A549 (cell line): Measurements from ENCODE around the gene CHFR. TPM values are rescaled to one million over a fixed set of nuclear protein-coding genes. Genes with fewer than 3 reads are reported as not detected.
A peak's percentile ranks its signal among the peaks of the same experiment; 100 is the strongest.
"Not testable (repeated sequence)": the region's sequence is repeated elsewhere in the genome, so short reads cannot be mapped to it uniquely, and the experiment has no call there.

ENCODE experiments used
- ATAC-seq, 2 experiments: fragments of 200-7000 bp in 1 of 2; fragments of >200 bp in 1 of 2; cut with Nextera tagmentation in 1 of 2; cut with Tn5 transposase in 1 of 2; 3 replicates each; pipeline versions ENCODE4 v1.8.0 to v1.9.1; 2018 to 2020; ENCODE audit warnings: mild to moderate bottlenecking in 1 of 2, moderate library complexity in 1 of 2
- CTCF ChIA-PET: fragments of 300-600 bp; sonication (Branson Sonifier 250); formaldehyde crosslinking; extraction: SDS; loops from one replicate; lab custom pipeline; 2021; ENCODE audit warnings: antibody characterized with exemption, inconsistent platforms; lab: Yijun Ruan, JAX
- POLR2A ChIA-PET: fragments of 350-600 bp; formaldehyde crosslinking; extraction: SDS; loops from one replicate; lab custom pipeline; 2021; ENCODE audit warnings: antibody characterized with exemption, inconsistent platforms; lab: Yijun Ruan, JAX
- DNase-seq, 2 experiments: peaks; one replicate each; pipeline versions ENCODE4 v3.0.0 to v3.0.0-alpha.2; 2011 to 2016; ENCODE audit warnings: low read depth in 1 of 2, low spot score in 1 of 2
- FAIRE-seq: peaks from 2 replicates; lab custom pipeline; 2011; peaks lifted over from hg19 to GRCh38; lab: Jason Lieb, UNC
- H3K27ac ChIP-seq, 2 experiments: fragments of >200 bp; sonication (Bioruptor Twin); formaldehyde crosslinking; 3 replicates each; pipeline ENCODE4 v1.5.1; 2016 to 2017
- H3K4me1 ChIP-seq: fragments of >200 bp; sonication (Bioruptor Twin); formaldehyde crosslinking; 3 replicates; pipeline ENCODE4 v1.6.1; 2016
- H3K4me2 ChIP-seq: fragments of >200 bp; sonication (Bioruptor Twin); formaldehyde crosslinking; 3 replicates; pipeline ENCODE4 v1.6.1; 2016
- H3K4me3 ChIP-seq: fragments of >200 bp; sonication (Bioruptor Twin); formaldehyde crosslinking; 3 replicates; pipeline ENCODE4 v1.5.1; 2016
- H3K9me3 ChIP-seq: fragments of >200 bp; sonication (Bioruptor Twin); formaldehyde crosslinking; 3 replicates; pipeline ENCODE4 v1.6.1; 2016
- CEBPB ChIP-seq, 2 experiments: fragments of >200 bp in 1 of 2; sonication (Bioruptor Twin) in 1 of 2; formaldehyde crosslinking in 1 of 2; IDR thresholded peaks; 2 replicates each; pipeline ENCODE4 v1.6.1; 2012 to 2016
- CHD4 ChIP-seq: fragments of 200-600 bp; sonication (generic); IDR thresholded peaks from 2 replicates; pipeline ENCODE4 v1.6.1; 2016; ENCODE audit warnings: antibody characterized with exemption, mild to moderate bottlenecking, borderline replicate concordance
- GATA3 ChIP-seq: IDR thresholded peaks from 2 replicates; pipeline ENCODE4 v1.6.1; 2012; ENCODE audit warnings: borderline replicate concordance
- HOXB13 ChIP-seq: fragments of 250-450 bp; sonication (Bioruptor Pico); IDR thresholded peaks from 2 replicates; pipeline ENCODE4 v1.5.0; 2020; ENCODE audit warnings: low read depth, mild to moderate bottlenecking, moderate library complexity
- JUN ChIP-seq, 2 experiments: fragments of >200 bp; sonication (Bioruptor Twin); formaldehyde crosslinking; IDR thresholded peaks; 2 replicates in 1 of 2; 3 replicates in 1 of 2; pipeline ENCODE4 v1.6.1; 2016 to 2017
- JUNB ChIP-seq: fragments of >200 bp; sonication (Bioruptor Twin); formaldehyde crosslinking; IDR thresholded peaks from 2 replicates; pipeline ENCODE4 v1.6.1; 2016
- KDM1A ChIP-seq: fragments of 200-600 bp; sonication (generic); IDR thresholded peaks from 2 replicates; pipeline ENCODE4 v1.6.1; 2016; ENCODE audit warnings: low read depth, mild to moderate bottlenecking
- KDM5A ChIP-seq: fragments of 200-600 bp; sonication (generic); IDR thresholded peaks from 2 replicates; pipeline ENCODE4 v1.6.1; 2016; ENCODE audit warnings: antibody characterized with exemption, mild to moderate bottlenecking
- MAZ ChIP-seq: fragments of 150-350 bp; IDR thresholded peaks from 2 replicates; pipeline ENCODE4 v1.6.1; 2014; ENCODE audit warnings: antibody characterized with exemption, low read depth, low read length, borderline replicate concordance
- NFE2L2 ChIP-seq: fragments of 150-350 bp; conservative IDR thresholded peaks from 2 replicates; pipeline ENCODE4 v1.6.1; 2014; ENCODE audit warnings: low read length
- POLR2AphosphoS2 ChIP-seq: conservative IDR thresholded peaks from 2 replicates; pipeline ENCODE4 v1.6.1; 2012; ENCODE audit warnings: low read length, improper control_type of control experiment, inconsistent platforms
- RAD21 ChIP-seq, 2 experiments: fragments of >200 bp in 1 of 2; sonication (Bioruptor Twin) in 1 of 2; formaldehyde crosslinking in 1 of 2; IDR thresholded peaks in 1 of 2; conservative IDR thresholded peaks in 1 of 2; 2 replicates in 1 of 2; 3 replicates in 1 of 2; pipeline ENCODE4 v1.6.1; 2012 to 2018; ENCODE audit warnings: inconsistent platforms in 1 of 2
- RARB ChIP-seq: fragments of 250-450 bp; sonication (Bioruptor Pico); IDR thresholded peaks from 2 replicates; pipeline ENCODE4 v1.8.0; 2021; ENCODE audit warnings: mild to moderate bottlenecking, moderate library complexity
- RCOR1 ChIP-seq: fragments of 150-350 bp; IDR thresholded peaks from 2 replicates; pipeline ENCODE4 v1.6.1; 2014; ENCODE audit warnings: antibody characterized with exemption, low read length, low read depth
- RNF2 ChIP-seq: fragments of 200-600 bp; sonication (generic); IDR thresholded peaks from 2 replicates; pipeline ENCODE4 v1.6.1; 2016; ENCODE audit warnings: low read depth, mild to moderate bottlenecking, antibody characterized with exemption, moderate library complexity, borderline replicate concordance
- SREBF2 ChIP-seq: fragments of 450-650 bp; IDR thresholded peaks from 2 replicates; pipeline ENCODE4 v1.6.1; 2014; ENCODE audit warnings: mild to moderate bottlenecking, moderate library complexity
- WGBS: methylation state at CpG from one replicate; pipeline ENCODE4 v1.1.6; 2017; ENCODE audit errors: missing lambda C conversion rate; 5-methylcytosine and 5-hydroxymethylcytosine counted together
- polyA plus RNA-seq, 4 experiments: library from polyadenylated mRNA; depleted of rRNA in 3 of 4; stranded (reverse); fragments of >200 nt; fragmentation: RNase III in 1 of 4; extraction: RNeasy Plus Mini Kit Qiagen cat#74134 plus additional on column Dnase treatment in 1 of 4; gene quantifications; 2 replicates in 3 of 4; 3 replicates in 1 of 4; pipeline ENCODE4 v1.2.3, GENCODE V29; 2011 to 2017
- TF ChIP-seq, protein P1 (sequence below): fragments of 450-650 bp; IDR thresholded peaks from 2 replicates; pipeline ENCODE4 v1.6.1; 2014; ENCODE audit warnings: antibody characterized with exemption
- TF ChIP-seq, protein P2 (sequence below): fragments of >200 bp; sonication (Bioruptor Twin); formaldehyde crosslinking; IDR thresholded peaks from 3 replicates; pipeline ENCODE4 v1.5.1; 2016
- TF ChIP-seq, protein P3 (sequence below): IDR thresholded peaks from 2 replicates; pipeline ENCODE4 v1.6.1; 2012
- TF ChIP-seq, protein P4 (sequence below): fragments of 250-450 bp; sonication (Bioruptor Pico); IDR thresholded peaks from 2 replicates; pipeline ENCODE4 v1.5.0; 2020; ENCODE audit warnings: low read depth, mild to moderate bottlenecking, moderate library complexity
- TF ChIP-seq, protein P5 (sequence below): IDR thresholded peaks from 2 replicates; pipeline ENCODE4 v1.6.1; 2012; ENCODE audit warnings: low read depth, borderline replicate concordance

The CHFR gene
- polyA plus RNA-seq, 2 of the 4 experiments (the other 2 are of a cell fraction), result 20.9 to 38.8 TPM

DNA sequence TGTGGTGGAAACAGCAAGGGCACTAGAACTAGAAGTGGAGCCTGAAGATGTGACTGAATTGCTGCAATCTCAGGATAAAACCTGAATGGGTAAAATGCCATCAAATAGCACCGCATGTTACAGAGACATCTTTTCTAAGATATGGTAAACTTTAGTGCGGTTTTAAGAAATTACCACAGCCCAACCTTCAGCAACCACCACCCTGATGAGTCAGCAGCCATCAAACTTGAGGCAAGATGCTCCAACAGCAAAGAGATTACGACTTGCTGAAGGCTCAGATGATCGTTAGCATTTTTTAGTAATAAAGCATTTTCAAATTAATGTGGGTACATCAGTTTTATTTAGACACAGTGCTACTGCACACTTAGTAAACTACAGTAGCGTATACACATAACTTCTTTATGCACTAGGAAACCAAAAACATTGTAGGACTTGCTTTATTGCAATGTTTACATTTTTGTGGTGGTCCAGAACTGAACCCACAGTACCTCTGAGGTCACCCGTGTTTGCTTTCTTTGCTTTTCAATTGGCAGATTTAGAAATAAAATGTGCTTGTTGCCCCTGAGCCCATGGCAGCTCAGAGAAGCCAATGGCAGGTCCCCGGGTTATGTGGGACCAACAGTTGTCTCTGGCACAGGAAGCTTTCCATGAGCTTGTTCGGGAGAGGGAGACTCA is 74.6 kb downstream of the CHFR start:
- CTCF ChIA-PET, result no interaction called here
- no peak for ATAC-seq
- POLR2A ChIA-PET, result no interaction called here
- Histone ChIP-seq H3K4me2 (no peak overlapping the region), H3K27ac (no peak overlapping the region), H3K9me3 (no peaks in the 10 kb centered on the region), H3K4me1 (no peaks in the 10 kb centered on the region), H3K4me3 (no peak overlapping the region)
- TF ChIP-seq POLR2AphosphoS2 (no peak), KDM5A (no peak), JUN (IDR thresholded peaks at IDR 0.05) (no peak), RCOR1 (no peak), RNF2 (no peak), CEBPB (IDR thresholded peaks at IDR 0.05) (no peak)
- TF ChIP-seq, protein P1, sequence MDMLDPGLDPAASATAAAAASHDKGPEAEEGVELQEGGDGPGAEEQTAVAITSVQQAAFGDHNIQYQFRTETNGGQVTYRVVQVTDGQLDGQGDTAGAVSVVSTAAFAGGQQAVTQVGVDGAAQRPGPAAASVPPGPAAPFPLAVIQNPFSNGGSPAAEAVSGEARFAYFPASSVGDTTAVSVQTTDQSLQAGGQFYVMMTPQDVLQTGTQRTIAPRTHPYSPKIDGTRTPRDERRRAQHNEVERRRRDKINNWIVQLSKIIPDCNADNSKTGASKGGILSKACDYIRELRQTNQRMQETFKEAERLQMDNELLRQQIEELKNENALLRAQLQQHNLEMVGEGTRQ, result no peak
- 87% methylated on average over 8 of the region's 8 CpGs for WGBS
- FAIRE-seq, result no peak
- DNase-seq, result no peak

DNA sequence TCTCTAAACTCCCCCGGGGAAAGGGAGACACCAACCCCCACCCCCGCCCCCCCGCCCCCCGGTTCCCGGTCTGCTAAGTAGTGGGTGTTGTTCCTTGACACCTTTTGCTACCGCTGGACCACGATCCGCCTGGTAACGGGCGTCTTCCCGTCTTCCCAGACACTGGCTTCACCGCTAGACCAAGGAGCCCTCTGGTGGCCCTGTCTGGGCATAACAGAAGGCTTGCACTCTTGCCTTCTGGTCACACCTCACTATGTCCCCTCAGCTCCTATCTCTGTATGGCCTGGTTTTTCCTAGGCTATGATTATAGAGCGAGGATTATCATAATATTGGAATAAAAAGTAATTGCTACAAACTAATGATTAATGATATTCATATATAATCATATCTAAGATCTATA is 78.0 kb downstream of the CHFR start:
- H3K27ac ChIP-seq, FAIRE-seq, POLR2A ChIA-PET, H3K9me3 ChIP-seq: not testable (repeated sequence)
- CTCF ChIA-PET, result interaction anchor here (3.9 kb wide), 1 partner anchor 9 kb away, joined by 10 read pairs; no protein-coding TSS in a partner anchor
- DNase-seq, result peak in 1 of 2 experiments; percentile 63
- peak in 1 of 2 experiments; percentile 41; a peak in 3 of 5 replicates for TF ChIP-seq RAD21 (conservative IDR thresholded peaks at IDR 0.05 in 1 of 2, IDR thresholded peaks at IDR 0.05 in 1 of 2)
- TF ChIP-seq, protein P2, sequence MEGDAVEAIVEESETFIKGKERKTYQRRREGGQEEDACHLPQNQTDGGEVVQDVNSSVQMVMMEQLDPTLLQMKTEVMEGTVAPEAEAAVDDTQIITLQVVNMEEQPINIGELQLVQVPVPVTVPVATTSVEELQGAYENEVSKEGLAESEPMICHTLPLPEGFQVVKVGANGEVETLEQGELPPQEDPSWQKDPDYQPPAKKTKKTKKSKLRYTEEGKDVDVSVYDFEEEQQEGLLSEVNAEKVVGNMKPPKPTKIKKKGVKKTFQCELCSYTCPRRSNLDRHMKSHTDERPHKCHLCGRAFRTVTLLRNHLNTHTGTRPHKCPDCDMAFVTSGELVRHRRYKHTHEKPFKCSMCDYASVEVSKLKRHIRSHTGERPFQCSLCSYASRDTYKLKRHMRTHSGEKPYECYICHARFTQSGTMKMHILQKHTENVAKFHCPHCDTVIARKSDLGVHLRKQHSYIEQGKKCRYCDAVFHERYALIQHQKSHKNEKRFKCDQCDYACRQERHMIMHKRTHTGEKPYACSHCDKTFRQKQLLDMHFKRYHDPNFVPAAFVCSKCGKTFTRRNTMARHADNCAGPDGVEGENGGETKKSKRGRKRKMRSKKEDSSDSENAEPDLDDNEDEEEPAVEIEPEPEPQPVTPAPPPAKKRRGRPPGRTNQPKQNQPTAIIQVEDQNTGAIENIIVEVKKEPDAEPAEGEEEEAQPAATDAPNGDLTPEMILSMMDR, result peak; percentile 16; the same call in 1 of the 3 replicates
- TF ChIP-seq, all 56 proteins: peak for 2; not testable (repeated sequence) for 54
- H3K4me3 ChIP-seq, H3K4me2 ChIP-seq, H3K4me1 ChIP-seq: not testable (repeated sequence)
- 59% methylated on average over 10 of the region's 13 CpGs for WGBS
- ATAC-seq, result peak in 1 of 2 experiments; percentile 63; a peak in 3 of 6 replicates

DNA sequence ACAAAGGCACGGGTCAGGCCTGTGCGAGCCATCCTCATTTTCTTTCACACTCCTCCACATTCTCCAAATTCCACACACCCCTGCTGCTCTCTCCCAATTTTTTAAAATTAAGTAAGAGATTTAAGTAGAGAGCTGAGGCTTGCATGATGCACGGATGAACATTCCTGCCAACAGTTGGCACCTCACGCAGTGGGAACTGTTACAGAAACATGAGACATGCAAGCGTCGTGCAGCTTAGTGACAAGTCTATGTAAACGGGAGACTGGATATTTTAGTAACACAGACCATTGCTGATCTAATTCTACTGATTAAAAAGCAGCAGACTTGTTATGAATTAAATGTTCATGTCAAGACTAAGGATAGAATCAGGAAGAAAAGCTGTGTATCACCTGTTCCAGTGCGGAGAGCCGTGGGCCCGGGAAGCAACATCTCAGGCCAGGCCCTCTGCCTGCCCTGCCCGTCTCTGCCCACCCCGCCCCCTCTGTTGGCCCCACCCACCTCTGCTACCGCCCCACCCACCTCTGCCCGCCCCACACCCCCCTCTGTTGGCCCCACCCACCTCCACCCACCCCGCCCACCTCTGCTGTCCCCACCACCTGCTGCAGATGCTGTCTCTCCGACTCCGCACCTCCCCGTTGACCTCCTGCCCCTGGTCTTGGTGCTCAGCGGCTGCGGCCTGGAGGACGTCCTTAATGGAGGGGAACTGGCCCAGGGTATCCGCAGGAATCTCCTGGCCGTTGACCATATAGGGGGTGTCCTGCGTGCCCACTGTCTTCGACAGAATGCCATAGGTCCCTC is 79.9 kb downstream of the CHFR start:
- no peak for TF ChIP-seq POLR2AphosphoS2
- TF ChIP-seq HOXB13, result no peak
- no peak for TF ChIP-seq SREBF2
- no peak for TF ChIP-seq CHD4
- TF ChIP-seq, protein P3, sequence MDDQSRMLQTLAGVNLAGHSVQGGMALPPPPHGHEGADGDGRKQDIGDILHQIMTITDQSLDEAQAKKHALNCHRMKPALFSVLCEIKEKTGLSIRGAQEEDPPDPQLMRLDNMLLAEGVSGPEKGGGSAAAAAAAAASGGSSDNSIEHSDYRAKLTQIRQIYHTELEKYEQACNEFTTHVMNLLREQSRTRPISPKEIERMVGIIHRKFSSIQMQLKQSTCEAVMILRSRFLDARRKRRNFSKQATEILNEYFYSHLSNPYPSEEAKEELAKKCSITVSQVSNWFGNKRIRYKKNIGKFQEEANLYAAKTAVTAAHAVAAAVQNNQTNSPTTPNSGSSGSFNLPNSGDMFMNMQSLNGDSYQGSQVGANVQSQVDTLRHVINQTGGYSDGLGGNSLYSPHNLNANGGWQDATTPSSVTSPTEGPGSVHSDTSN, result no peak
- TF ChIP-seq, protein P4, sequence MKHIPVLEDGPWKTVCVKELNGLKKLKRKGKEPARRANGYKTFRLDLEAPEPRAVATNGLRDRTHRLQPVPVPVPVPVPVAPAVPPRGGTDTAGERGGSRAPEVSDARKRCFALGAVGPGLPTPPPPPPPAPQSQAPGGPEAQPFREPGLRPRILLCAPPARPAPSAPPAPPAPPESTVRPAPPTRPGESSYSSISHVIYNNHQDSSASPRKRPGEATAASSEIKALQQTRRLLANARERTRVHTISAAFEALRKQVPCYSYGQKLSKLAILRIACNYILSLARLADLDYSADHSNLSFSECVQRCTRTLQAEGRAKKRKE (CRISPR knock-in tag), result no peak
- no peak for TF ChIP-seq RAD21 (conservative IDR thresholded peaks at IDR 0.05 in 1 of 2, IDR thresholded peaks at IDR 0.05 in 1 of 2)
- TF ChIP-seq KDM1A, result no peak
- TF ChIP-seq GATA3, result no peak
- TF ChIP-seq NFE2L2, result no peak
- TF ChIP-seq RNF2, result no peak
- TF ChIP-seq MAZ, result no peak
- no peak for TF ChIP-seq RARB (CRISPR knock-in tag)
- no peak for TF ChIP-seq JUNB
- TF ChIP-seq, protein P5, sequence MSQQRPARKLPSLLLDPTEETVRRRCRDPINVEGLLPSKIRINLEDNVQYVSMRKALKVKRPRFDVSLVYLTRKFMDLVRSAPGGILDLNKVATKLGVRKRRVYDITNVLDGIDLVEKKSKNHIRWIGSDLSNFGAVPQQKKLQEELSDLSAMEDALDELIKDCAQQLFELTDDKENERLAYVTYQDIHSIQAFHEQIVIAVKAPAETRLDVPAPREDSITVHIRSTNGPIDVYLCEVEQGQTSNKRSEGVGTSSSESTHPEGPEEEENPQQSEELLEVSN, result no peak
- TF ChIP-seq, all 56 proteins: peak for 0
- Histone ChIP-seq H3K9me3 (no peaks in the 10 kb centered on the region), H3K4me3 (no peak overlapping the region), H3K4me1 (no peaks in the 10 kb centered on the region), H3K4me2 (no peak overlapping the region), H3K27ac (no peak overlapping the region)
- ChIA-PET CTCF (interaction anchor here (0.6 to 1.9 kb wide), 3 partner anchors 15 to 241 kb away, joined by 3 to 5 read pairs (median 4); no protein-coding TSS in a partner anchor), POLR2A (no interaction called here)
- WGBS, result 85% methylated on average over 18 of the region's 25 CpGs
- DNase-seq, result no peak
- ATAC-seq, result peak; percentile 9 to 27; a peak in 2 of 6 replicates
- no peak for FAIRE-seq
